GM12875 (cell line): ENCODE data around the gene LGALS14.
"Not testable (repeated sequence)": the region's sequence is repeated elsewhere in the genome, so short reads cannot be mapped to it uniquely, and the experiment has no call there.

Experiments used
- H3K4me3 ChIP-seq: one replicate; pipeline ENCODE4 v1.5.1; 2011; ENCODE audit warnings: low read depth, low read length, control low read depth
- CTCF ChIP-seq: IDR thresholded peaks from 2 replicates; pipeline ENCODE4 v1.5.1; 2011; ENCODE audit warnings: low read depth, mild to moderate bottlenecking, control low read depth, inconsistent platforms, low read length, moderate library complexity, borderline replicate concordance; ENCODE audit not compliant: insufficient read depth

LGALS14 gene

GRCh38 chr19:39671739-39672363 lies 32.4 kb upstream of the LGALS14 start:
- no peak overlapping the region for H3K4me3 ChIP-seq
- 0 out of 2 replicates have a peak, but pooled peaks have one; percentile 43 for TF ChIP-seq CTCF

- no peak overlapping the region for H3K4me3 ChIP-seq
- no peak for TF ChIP-seq CTCF
Observed at GRCh38 chr19:39672473-39672872, 31.8 kb upstream of the LGALS14 start.

- peak; percentile 42; the same call in 1 of the 2 replicates for TF ChIP-seq CTCF
- H3K4me3 ChIP-seq = not testable (repeated sequence)
Observed at GRCh38 chr19:39673862-39674261, 30.4 kb upstream of the LGALS14 start.

GRCh38 chr19:39676004-39676403 lies 28.3 kb upstream of the LGALS14 start:
- no peak for TF ChIP-seq CTCF

GRCh38 chr19:39677961-39678889 lies 26.1 kb upstream of the LGALS14 start:
- H3K4me3 ChIP-seq = no peak overlapping the region
- no peak for TF ChIP-seq CTCF

More at GRCh38 chr19:39676004-39676403, 28.3 kb upstream of the LGALS14 start:
- no peak overlapping the region for H3K4me3 ChIP-seq

- peak overlapping the region; percentile 56 for H3K4me3 ChIP-seq
Observed at GRCh38 chr19:39679056-39679790, 25.1 kb upstream of the LGALS14 start.

More at GRCh38 chr19:39679056-39679790, 25.1 kb upstream of the LGALS14 start:
- no peak for TF ChIP-seq CTCF
